PC-3 (cell line): ENCODE measurements around the gene NTNG1.

ENCODE experiments used
- CTCF ChIP-seq: fragments of 300-600 bp; sonication (generic); conservative IDR thresholded peaks from 2 replicates; pipeline ENCODE4 v1.5.1; 2017; ENCODE audit warnings: antibody characterized with exemption, low read depth, mild to moderate bottlenecking, low read length
- EZH2phosphoT487 ChIP-seq: fragments of 300-600 bp; sonication (generic); IDR thresholded peaks from 2 replicates; pipeline ENCODE4 v1.6.1; 2018; ENCODE audit warnings: mild to moderate bottlenecking, antibody characterized with exemption, low read length, borderline replicate concordance

- TF ChIP-seq EZH2phosphoT487 (no peak), CTCF (no peak)
These were observed 301.7 kb downstream of the NTNG1 start for GRCh38 chr1:107442551-107442950.
